Measurements from ENCODE around the gene DYRK1A. TPM values are rescaled to one million over a fixed set of nuclear protein-coding genes. Genes with fewer than 3 reads are reported as not detected.

Gene DYRK1A
- total RNA-seq, 3 donors from 2014 or later (not counting 1 experiment from before 2014, with no cell fraction given), result 149 to 166 (median 153) TPM

GRCh38 chr21:37571442-37571841 lies 204.9 kb downstream of the DYRK1A start:
- Mint-ChIP-seq H3K9me3 (no peaks in the 10 kb centered on the region), H3K4me1 (no peaks in the 10 kb centered on the region), H3K27ac (no peak overlapping the region), H3K4me3 (no peak overlapping the region), H3K27me3 (ENCODE audit: low read depth in 2 of 2) (peaks cover 13 to 15% of the 10 kb centered on the region in 2 donors), H3K36me3 (no peaks in the 10 kb centered on the region)
- Histone ChIP-seq H3K4me1 (ENCODE audit: control insufficient read depth, insufficient read depth, low read length) (no peaks in the 10 kb centered on the region), H3K27me3 (ENCODE audit: control insufficient read depth, insufficient read depth, low read length) (no peaks in the 10 kb centered on the region), H3K36me3 (ENCODE audit: control insufficient read depth, insufficient read depth, low read length) (no peaks in the 10 kb centered on the region), H3K27ac (ENCODE audit: low read length) (no peak overlapping the region), H3K9me3 (ENCODE audit: control insufficient read depth, insufficient read depth, low read length) (no peaks in the 10 kb centered on the region), H3K4me3 (ENCODE audit: low read length) (no peak overlapping the region)
- ATAC-seq (no peak), DNase-seq (no peak)
- intact Hi-C loops (cut with micrococcal nuclease), result no loop called here
- 90% methylated on average over 5 of the region's 6 CpGs for WGBS (ENCODE audit: insufficient coverage)
- TF ChIP-seq CTCF (IDR thresholded peaks at IDR 0.05), result no peak

- no peak for DNase-seq
- H3K36me3 ChIP-seq (ENCODE audit: control insufficient read depth, insufficient read depth, low read length), result no peaks in the 10 kb centered on the region
- H3K4me1 ChIP-seq (ENCODE audit: control insufficient read depth, insufficient read depth, low read length), result no peaks in the 10 kb centered on the region
- H3K4me3 ChIP-seq (ENCODE audit: low read length), result no peak overlapping the region
- no peak for TF ChIP-seq CTCF (IDR thresholded peaks at IDR 0.05)
- H3K9me3 ChIP-seq (ENCODE audit: control insufficient read depth, insufficient read depth, low read length), result peaks cover 4% of the 10 kb centered on the region
- no peaks in the 10 kb centered on the region for H3K27me3 ChIP-seq (ENCODE audit: control insufficient read depth, insufficient read depth, low read length)
- Mint-ChIP-seq H3K9me3 (no peaks in the 10 kb centered on the region), H3K4me3 (no peak overlapping the region), H3K36me3 (peaks cover 10% of the 10 kb centered on the region), H3K27me3 (ENCODE audit: low read depth in 2 of 2) (peaks cover 10 to 11% of the 10 kb centered on the region in 2 donors), H3K4me1 (no peaks in the 10 kb centered on the region), H3K27ac (no peak overlapping the region)
- no peak for ATAC-seq
- 80% methylated on average over 6 of the region's 6 CpGs for WGBS (ENCODE audit: insufficient coverage)
- intact Hi-C loops (cut with micrococcal nuclease), result no loop called here
- H3K27ac ChIP-seq (ENCODE audit: low read length), result no peak overlapping the region
Observed at GRCh38 chr21:37574316-37574715, 207.7 kb downstream of the DYRK1A start.

- Histone ChIP-seq H3K9me3 (ENCODE audit: control insufficient read depth, insufficient read depth, low read length) (peaks cover 4% of the 10 kb centered on the region), H3K4me3 (ENCODE audit: low read length) (no peak overlapping the region), H3K27me3 (ENCODE audit: control insufficient read depth, insufficient read depth, low read length) (no peaks in the 10 kb centered on the region), H3K27ac (ENCODE audit: low read length) (no peak overlapping the region), H3K4me1 (ENCODE audit: control insufficient read depth, insufficient read depth, low read length) (no peaks in the 10 kb centered on the region), H3K36me3 (ENCODE audit: control insufficient read depth, insufficient read depth, low read length) (no peaks in the 10 kb centered on the region)
- intact Hi-C loops (cut with micrococcal nuclease), result no loop called here
- Mint-ChIP-seq H3K9me3 (no peaks in the 10 kb centered on the region), H3K4me3 (no peak overlapping the region), H3K4me1 (no peaks in the 10 kb centered on the region), H3K36me3 (peaks cover 10% of the 10 kb centered on the region), H3K27me3 (ENCODE audit: low read depth in 2 of 2) (peaks cover 8 to 9% of the 10 kb centered on the region in 2 donors), H3K27ac (no peak overlapping the region)
- WGBS (ENCODE audit: insufficient coverage), result 93% methylated on average over 7 of the region's 7 CpGs
- no peak for TF ChIP-seq CTCF (IDR thresholded peaks at IDR 0.05)
- DNase-seq, result no peak
- no peak for ATAC-seq
Observed at GRCh38 chr21:37574751-37575150, 208.2 kb downstream of the DYRK1A start.

DNA sequence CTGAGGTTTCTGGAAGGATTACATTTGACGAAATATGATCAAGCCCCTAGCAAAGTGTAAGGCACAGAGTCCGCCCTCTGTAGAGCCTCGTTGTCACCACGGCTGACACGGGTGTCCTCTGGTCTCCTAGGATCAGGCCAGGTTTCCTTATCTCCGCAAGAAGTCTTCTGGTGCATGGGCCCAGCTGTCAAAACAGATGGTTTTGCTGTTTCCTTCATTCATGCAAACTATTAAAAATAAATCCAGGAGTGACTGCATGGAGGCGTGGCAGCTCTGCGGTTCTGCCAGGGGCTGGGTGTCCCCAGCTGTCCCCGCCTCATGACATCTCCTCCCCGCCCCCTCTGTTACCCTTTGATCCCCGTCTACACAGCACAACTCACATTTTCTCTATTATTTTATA lies 209.0 kb downstream of the DYRK1A start:
- intact Hi-C loops (cut with micrococcal nuclease), result no loop called here
- TF ChIP-seq CTCF (IDR thresholded peaks at IDR 0.05), result no peak
- Mint-ChIP-seq H3K27ac (no peak overlapping the region), H3K4me3 (no peak overlapping the region), H3K27me3 (ENCODE audit: low read depth in 2 of 2) (peaks cover 6 to 13% of the 10 kb centered on the region in 2 donors), H3K9me3 (no peaks in the 10 kb centered on the region), H3K36me3 (peaks cover 10% of the 10 kb centered on the region), H3K4me1 (no peaks in the 10 kb centered on the region)
- ATAC-seq (no peak), DNase-seq (no peak)
- no peaks in the 10 kb centered on the region for H3K36me3 ChIP-seq (ENCODE audit: control insufficient read depth, insufficient read depth, low read length)
- H3K27ac ChIP-seq (ENCODE audit: low read length), result no peak overlapping the region
- no peaks in the 10 kb centered on the region for H3K4me1 ChIP-seq (ENCODE audit: control insufficient read depth, insufficient read depth, low read length)
- H3K27me3 ChIP-seq (ENCODE audit: control insufficient read depth, insufficient read depth, low read length), result no peaks in the 10 kb centered on the region
- WGBS (ENCODE audit: insufficient coverage), result 92% methylated on average over 11 of the region's 11 CpGs
- H3K4me3 ChIP-seq (ENCODE audit: low read length), result no peak overlapping the region
- peaks cover 4% of the 10 kb centered on the region for H3K9me3 ChIP-seq (ENCODE audit: control insufficient read depth, insufficient read depth, low read length)

All from natural killer cell (primary cell).